IMR-90 (cell line): ENCODE data around the gene GABRB1. TPM values are rescaled to one million over a fixed set of nuclear protein-coding genes. Genes with fewer than 3 reads are reported as not detected.

Experiments
- ATAC-seq: fragments of 200-7000 bp; cut with Tn5 transposase; 2 replicates; pipeline ENCODE4 v1.9.1; 2020; ENCODE audit warnings: low read depth, mild to moderate bottlenecking, moderate library complexity
- BruUV-seq: library from RNA; stranded (reverse); fragments of 400-500 nt; replicated peaks from 2 replicates; lab custom pipeline; 2021; lab: Mats Ljungman, UMichigan
- CTCF ChIA-PET: fragments of 300-600 bp; formaldehyde crosslinking; extraction: SDS; loops from one replicate; lab custom pipeline; 2021; ENCODE audit warnings: antibody characterized with exemption; lab: Yijun Ruan, JAX
- POLR2A ChIA-PET: fragments of 300-600 bp; sonication (Branson Sonifier 250); formaldehyde crosslinking; loops from one replicate; lab custom pipeline; 2022; ENCODE audit warnings: antibody characterized with exemption; ENCODE audit not compliant: unreplicated experiment; lab: Charles Lee
- DNase-seq: peaks from one replicate; pipeline ENCODE4 v3.0.0; 2013
- H2AFZ ChIP-seq: replicated peaks from 2 replicates; pipeline ENCODE3; 2013; ENCODE audit warnings: low read length, mild to moderate bottlenecking; ENCODE audit not compliant: poor library complexity
- H2AK5ac ChIP-seq: 2 replicates; pipeline ENCODE4 v1.6.1; 2013; ENCODE audit warnings: low read depth, low read length, inconsistent platforms
- H2AK9ac ChIP-seq: replicated peaks from 2 replicates; pipeline ENCODE3; 2013; ENCODE audit warnings: mild to moderate bottlenecking, low read depth, low read length, moderate library complexity; ENCODE audit not compliant: poor library complexity
- H2BK120ac ChIP-seq: 2 replicates; pipeline ENCODE4 v1.6.1; 2013; ENCODE audit warnings: low read depth, low read length, inconsistent platforms
- H2BK15ac ChIP-seq: 3 replicates; pipeline ENCODE4 v1.6.1; 2013; ENCODE audit warnings: low read depth, low read length, inconsistent platforms
- H2BK20ac ChIP-seq: 2 replicates; pipeline ENCODE4 v1.6.1; 2013; ENCODE audit warnings: low read depth, mild to moderate bottlenecking, inconsistent platforms, low read length, moderate library complexity
- H2BK5ac ChIP-seq: 2 replicates; pipeline ENCODE4 v1.6.1; 2013; ENCODE audit warnings: mild to moderate bottlenecking, low read depth, low read length, inconsistent platforms; ENCODE audit not compliant: poor library complexity, severe bottlenecking
- H3K14ac ChIP-seq: replicated peaks from 2 replicates; pipeline ENCODE4 v1.6.1; 2013; ENCODE audit warnings: low read depth, low read length, inconsistent platforms
- H3K18ac ChIP-seq: 2 replicates; pipeline ENCODE4 v1.6.1; 2013; ENCODE audit warnings: low read depth, low read length, control low read depth
- H3K23ac ChIP-seq: 2 replicates; pipeline ENCODE4 v1.6.1; 2013; ENCODE audit warnings: low read depth, low read length, inconsistent platforms
- H3K27ac ChIP-seq: 2 replicates; pipeline ENCODE4 v1.5.1; 2013; ENCODE audit warnings: mild to moderate bottlenecking, control low read depth, low read length; ENCODE audit not compliant: insufficient read depth
- H3K27me3 ChIP-seq: 2 replicates; pipeline ENCODE4 v1.6.1; 2013; ENCODE audit warnings: low read length; ENCODE audit not compliant: control insufficient read depth, insufficient read depth
- H3K36me3 ChIP-seq: 2 replicates; pipeline ENCODE4 v1.6.1; 2013; ENCODE audit warnings: low read length, mixed read lengths; ENCODE audit not compliant: control insufficient read depth, insufficient read depth
- H3K4ac ChIP-seq: 2 replicates; pipeline ENCODE4 v1.6.1; 2013; ENCODE audit warnings: low read depth, low read length, inconsistent platforms
- H3K4me1 ChIP-seq: 2 replicates; pipeline ENCODE4 v1.6.1; 2013; ENCODE audit warnings: low read length, mixed read lengths; ENCODE audit not compliant: control insufficient read depth, insufficient read depth
- H3K4me2 ChIP-seq: 2 replicates; pipeline ENCODE4 v1.6.1; 2013; ENCODE audit warnings: low read depth, mild to moderate bottlenecking, control low read depth, low read length, moderate library complexity
- H3K4me3 ChIP-seq: 2 replicates; pipeline ENCODE4 v1.5.1; 2013; ENCODE audit warnings: low read depth, mild to moderate bottlenecking, control low read depth, low read length, moderate library complexity; ENCODE audit not compliant: insufficient read depth
- H3K56ac ChIP-seq: 2 replicates; pipeline ENCODE4 v1.6.1; 2013; ENCODE audit warnings: low read length, inconsistent platforms; ENCODE audit not compliant: insufficient read depth; ENCODE audit errors: extremely low read depth
- H3K79me1 ChIP-seq, 2 experiments: 2 replicates each; pipeline ENCODE4 v1.6.1; 2013; ENCODE audit warnings: low read length in 2 of 2, inconsistent platforms in 1 of 2, low read depth in 1 of 2
- H3K9ac ChIP-seq: 2 replicates; pipeline ENCODE4 v1.6.1; 2013; ENCODE audit warnings: low read depth, low read length, control low read depth
- H3K9me1 ChIP-seq: 2 replicates; pipeline ENCODE4 v1.6.1; 2013; ENCODE audit warnings: low read length, inconsistent platforms; ENCODE audit not compliant: insufficient read depth
- H3K9me3 ChIP-seq: 2 replicates; pipeline ENCODE4 v1.6.1; 2013; ENCODE audit warnings: low read length; ENCODE audit not compliant: control insufficient read depth, insufficient read depth
- H4K20me1 ChIP-seq: 2 replicates; pipeline ENCODE4 v1.6.1; 2013; ENCODE audit warnings: low read length, inconsistent platforms; ENCODE audit not compliant: insufficient read depth
- H4K5ac ChIP-seq: 2 replicates; pipeline ENCODE4 v1.6.1; 2013; ENCODE audit warnings: mild to moderate bottlenecking, low read depth, low read length, control low read depth
- H4K8ac ChIP-seq, 2 experiments: 2 replicates each; pipeline ENCODE4 v1.6.1; 2013; ENCODE audit warnings: low read depth in 2 of 2, low read length in 2 of 2, control low read depth in 1 of 2, inconsistent platforms in 1 of 2
- H4K91ac ChIP-seq: 2 replicates; pipeline ENCODE4 v1.6.1; 2013; ENCODE audit warnings: low read depth, low read length, inconsistent platforms; ENCODE audit not compliant: insufficient read depth
- BHLHE40 ChIP-seq: fragments of 150-350 bp; IDR thresholded peaks from 2 replicates; pipeline ENCODE4 v1.6.1; 2016; ENCODE audit warnings: mild to moderate bottlenecking, low read depth, low read length
- CEBPB ChIP-seq: IDR thresholded peaks from 2 replicates; pipeline ENCODE4 v1.6.1; 2012; ENCODE audit warnings: low read depth, low read length, improper control_type of control experiment
- CHD1 ChIP-seq: IDR thresholded peaks from 2 replicates; pipeline ENCODE4 v1.6.1; 2012; ENCODE audit warnings: low read depth, low read length, improper control_type of control experiment
- FOS ChIP-seq: fragments of 150-350 bp; IDR thresholded peaks from 2 replicates; pipeline ENCODE4 v1.6.1; 2016; ENCODE audit warnings: low read depth, low read length
- MAFK ChIP-seq: IDR thresholded peaks from 2 replicates; pipeline ENCODE4 v1.6.1; 2012; ENCODE audit warnings: low read depth, low read length, improper control_type of control experiment
- MAZ ChIP-seq: IDR thresholded peaks from 2 replicates; pipeline ENCODE4 v1.6.1; 2012; ENCODE audit warnings: low read depth, mild to moderate bottlenecking, low read length, improper control_type of control experiment, moderate library complexity, borderline replicate concordance
- MXI1 ChIP-seq: IDR thresholded peaks from 2 replicates; pipeline ENCODE4 v1.6.1; 2012; ENCODE audit warnings: low read depth, mild to moderate bottlenecking, low read length, moderate library complexity, borderline replicate concordance
- NFE2L2 ChIP-seq: fragments of 150-350 bp; IDR thresholded peaks from 2 replicates; pipeline ENCODE4 v1.6.1; 2016; ENCODE audit warnings: low read depth, mild to moderate bottlenecking, low read length
- POLR2A ChIP-seq: IDR thresholded peaks from 2 replicates; pipeline ENCODE4 v1.6.1; 2012; ENCODE audit warnings: mild to moderate bottlenecking, low read depth, low read length
- RAD21 ChIP-seq: IDR thresholded peaks from 2 replicates; pipeline ENCODE4 v1.6.1; 2012; ENCODE audit warnings: low read length, improper control_type of control experiment
- RCOR1 ChIP-seq: IDR thresholded peaks from 2 replicates; pipeline ENCODE4 v1.6.1; 2012; ENCODE audit warnings: mild to moderate bottlenecking, low read length, improper control_type of control experiment; ENCODE audit not compliant: insufficient replicate concordance
- RFX5 ChIP-seq: IDR thresholded peaks from 2 replicates; pipeline ENCODE4 v1.8.0; 2012; ENCODE audit warnings: low read depth, mild to moderate bottlenecking, low read length, moderate library complexity
- SMC3 ChIP-seq: fragments of 150-350 bp; IDR thresholded peaks from 2 replicates; pipeline ENCODE4 v1.6.1; 2016; ENCODE audit warnings: low read depth, mild to moderate bottlenecking, antibody characterized with exemption, low read length, moderate library complexity
- WGBS, 2 experiments: methylation state at CpG; one replicate each; pipeline versions ENCODE4 v1.1.5 to v1.1.7; 2013; ENCODE audit warnings: missing lambda C conversion rate in 2 of 2; ENCODE audit not compliant: insufficient read length in 1 of 2; ENCODE audit errors: extremely low coverage in 2 of 2; 5-methylcytosine and 5-hydroxymethylcytosine counted together
- dilution Hi-C: fragments of 300-500 bp; cut with HindIII; formaldehyde crosslinking; loops from one replicate; pipeline ENCODE4 v1.14.3; 2018; ENCODE audit warnings: low sequenced_read_pairs; ENCODE audit not compliant: unreplicated experiment
- in situ Hi-C: fragments of 300-500 bp; cut with MboI; formaldehyde crosslinking; loops from 3 replicates; pipeline ENCODE4 v1.14.3; 2019; ENCODE audit warnings: low sequenced_read_pairs, inconsistent platforms, mixed read lengths
- intact Hi-C: fragments of 100-400 bp; cut with micrococcal nuclease; formaldehyde crosslinking; loops from 2 replicates; pipeline ENCODE4 v1.10.0; 2022
- polyA plus RNA-seq, 3 experiments: library from polyadenylated mRNA; depleted of rRNA; stranded (reverse); fragments of >200 nt; gene quantifications; 2 replicates each; pipeline ENCODE4 v1.2.3, GENCODE V29; 2012; ENCODE audit warnings: low replicate concordance in 1 of 3
- total RNA-seq: library from RNA; depleted of rRNA; stranded (reverse); fragments of >200 nt; gene quantifications from 2 replicates; pipeline ENCODE4 v1.2.3, GENCODE V29; 2012
- TF ChIP-seq, protein P1 (sequence below): fragments of 150-350 bp; IDR thresholded peaks from 2 replicates; pipeline ENCODE4 v1.6.1; 2016; ENCODE audit warnings: low read depth, mild to moderate bottlenecking, low read length, moderate library complexity, borderline replicate concordance
- TF ChIP-seq, protein P2 (sequence below): conservative IDR thresholded peaks from 2 replicates; pipeline ENCODE4 v1.5.1; 2012; ENCODE audit warnings: mild to moderate bottlenecking, low read depth, low read length, improper control_type of control experiment
- TF ChIP-seq, protein P3 (sequence below): fragments of 150-350 bp; IDR thresholded peaks from 2 replicates; pipeline ENCODE4 v1.6.1; 2017; ENCODE audit warnings: mild to moderate bottlenecking, antibody characterized with exemption, low read length, low read depth

GABRB1 gene
- total and polyA plus RNA-seq, 2 of the 4 experiments (the other 2 are of a cell fraction), result 4.7 to 16.1 TPM

DNA sequence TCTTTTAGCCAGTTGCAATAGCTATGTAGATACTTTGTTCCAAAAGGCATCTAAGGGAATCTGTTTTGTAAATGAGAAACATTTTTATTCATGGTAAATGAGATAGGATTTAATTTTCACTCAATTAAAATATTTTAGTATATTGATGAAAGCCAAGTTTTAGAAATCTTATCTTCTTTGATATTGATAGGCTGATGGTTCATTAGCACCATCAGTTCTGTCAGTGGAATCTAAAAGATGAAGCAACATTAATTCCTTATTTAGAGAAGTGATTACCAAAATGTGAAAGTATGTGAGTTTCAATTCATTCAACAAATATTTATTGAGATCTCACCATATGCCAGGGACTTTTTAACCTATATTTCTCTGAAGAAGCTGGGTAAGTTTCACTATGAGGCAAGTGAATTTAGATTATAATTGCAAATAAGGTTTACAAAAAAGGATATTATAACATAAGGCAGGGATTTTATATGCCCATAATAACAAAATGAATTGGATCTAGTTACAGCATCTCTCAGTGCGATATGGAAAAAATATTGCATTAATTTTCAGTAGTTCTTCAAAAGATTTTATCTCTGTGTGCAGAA lies 79.3 kb downstream of the GABRB1 start:
- no peak for DNase-seq
- BruUV-seq, result no TSS peak
- TF ChIP-seq FOS (no peak), BHLHE40 (no peak), MXI1 (no peak), SMC3 (no peak), NFE2L2 (no peak), CEBPB (no peak), RFX5 (no peak), MAFK (no peak), RCOR1 (no peak), MAZ (no peak), POLR2A (no peak), RAD21 (no peak), CHD1 (no peak)
- TF ChIP-seq, protein P1, sequence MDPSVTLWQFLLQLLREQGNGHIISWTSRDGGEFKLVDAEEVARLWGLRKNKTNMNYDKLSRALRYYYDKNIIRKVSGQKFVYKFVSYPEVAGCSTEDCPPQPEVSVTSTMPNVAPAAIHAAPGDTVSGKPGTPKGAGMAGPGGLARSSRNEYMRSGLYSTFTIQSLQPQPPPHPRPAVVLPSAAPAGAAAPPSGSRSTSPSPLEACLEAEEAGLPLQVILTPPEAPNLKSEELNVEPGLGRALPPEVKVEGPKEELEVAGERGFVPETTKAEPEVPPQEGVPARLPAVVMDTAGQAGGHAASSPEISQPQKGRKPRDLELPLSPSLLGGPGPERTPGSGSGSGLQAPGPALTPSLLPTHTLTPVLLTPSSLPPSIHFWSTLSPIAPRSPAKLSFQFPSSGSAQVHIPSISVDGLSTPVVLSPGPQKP, result no peak
- TF ChIP-seq, protein P2, sequence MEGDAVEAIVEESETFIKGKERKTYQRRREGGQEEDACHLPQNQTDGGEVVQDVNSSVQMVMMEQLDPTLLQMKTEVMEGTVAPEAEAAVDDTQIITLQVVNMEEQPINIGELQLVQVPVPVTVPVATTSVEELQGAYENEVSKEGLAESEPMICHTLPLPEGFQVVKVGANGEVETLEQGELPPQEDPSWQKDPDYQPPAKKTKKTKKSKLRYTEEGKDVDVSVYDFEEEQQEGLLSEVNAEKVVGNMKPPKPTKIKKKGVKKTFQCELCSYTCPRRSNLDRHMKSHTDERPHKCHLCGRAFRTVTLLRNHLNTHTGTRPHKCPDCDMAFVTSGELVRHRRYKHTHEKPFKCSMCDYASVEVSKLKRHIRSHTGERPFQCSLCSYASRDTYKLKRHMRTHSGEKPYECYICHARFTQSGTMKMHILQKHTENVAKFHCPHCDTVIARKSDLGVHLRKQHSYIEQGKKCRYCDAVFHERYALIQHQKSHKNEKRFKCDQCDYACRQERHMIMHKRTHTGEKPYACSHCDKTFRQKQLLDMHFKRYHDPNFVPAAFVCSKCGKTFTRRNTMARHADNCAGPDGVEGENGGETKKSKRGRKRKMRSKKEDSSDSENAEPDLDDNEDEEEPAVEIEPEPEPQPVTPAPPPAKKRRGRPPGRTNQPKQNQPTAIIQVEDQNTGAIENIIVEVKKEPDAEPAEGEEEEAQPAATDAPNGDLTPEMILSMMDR, result no peak
- TF ChIP-seq, protein P3, sequence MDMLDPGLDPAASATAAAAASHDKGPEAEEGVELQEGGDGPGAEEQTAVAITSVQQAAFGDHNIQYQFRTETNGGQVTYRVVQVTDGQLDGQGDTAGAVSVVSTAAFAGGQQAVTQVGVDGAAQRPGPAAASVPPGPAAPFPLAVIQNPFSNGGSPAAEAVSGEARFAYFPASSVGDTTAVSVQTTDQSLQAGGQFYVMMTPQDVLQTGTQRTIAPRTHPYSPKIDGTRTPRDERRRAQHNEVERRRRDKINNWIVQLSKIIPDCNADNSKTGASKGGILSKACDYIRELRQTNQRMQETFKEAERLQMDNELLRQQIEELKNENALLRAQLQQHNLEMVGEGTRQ, result no peak
- H3K27ac ChIP-seq, result no peak overlapping the region
- no peak overlapping the region for H3K18ac ChIP-seq
- no peak overlapping the region for H3K14ac ChIP-seq
- ChIA-PET POLR2A (no interaction called here), CTCF (interaction anchor here (1.3 to 1.8 kb wide), 2 partner anchors 12 to 77 kb away, joined by 4 to 5 read pairs; no protein-coding TSS in a partner anchor)
- no peak overlapping the region for H2BK5ac ChIP-seq
- no peak overlapping the region; the same call in 2 of the 3 replicates for H2BK15ac ChIP-seq
- WGBS, 2 experiments, result no CpG with 5 or more reads among the region's 1 CpG
- H4K5ac ChIP-seq, result no peak overlapping the region
- H2AFZ ChIP-seq, result no peak overlapping the region
- no peaks in the 10 kb centered on the region for H3K27me3 ChIP-seq
- no peak overlapping the region for H4K91ac ChIP-seq
- H3K36me3 ChIP-seq, result no peaks in the 10 kb centered on the region
- no peak overlapping the region for H2AK5ac ChIP-seq
- no peak overlapping the region for H2AK9ac ChIP-seq
- no peak overlapping the region for H3K23ac ChIP-seq
- H3K4ac ChIP-seq, result no peak overlapping the region
- in situ Hi-C loops, result no loop called here
- no peak for ATAC-seq
- no peak overlapping the region for H3K4me3 ChIP-seq
- H4K20me1 ChIP-seq, result no peaks in the 10 kb centered on the region
- no peaks in the 10 kb centered on the region for H3K79me1 ChIP-seq
- H3K9me3 ChIP-seq, result no peaks in the 10 kb centered on the region
- no peak overlapping the region; a peak in 1 of 4 replicates for H4K8ac ChIP-seq
- dilution Hi-C loops, result no loop called here
- no peaks in the 10 kb centered on the region; the same call in 1 of the 2 replicates for H3K4me1 ChIP-seq
- no peak overlapping the region for H3K56ac ChIP-seq
- H3K9me1 ChIP-seq, result no peaks in the 10 kb centered on the region
- H2BK20ac ChIP-seq, result no peak overlapping the region; the same call in 1 of the 2 replicates
- intact Hi-C loops, result no loop called here
- H2BK120ac ChIP-seq, result no peak overlapping the region
- H3K9ac ChIP-seq, result no peak overlapping the region
- H3K4me2 ChIP-seq, result peak overlapping the region; percentile 54; the same call in 1 of the 2 replicates
